ENCODE measurements around the gene SLC4A2. TPM values are rescaled to one million over a fixed set of nuclear protein-coding genes. Genes with fewer than 3 reads are reported as not detected.

The SLC4A2 gene
- total RNA-seq, 2 donors from 2014 or later, result 76.7 to 97.4 TPM

DNA sequence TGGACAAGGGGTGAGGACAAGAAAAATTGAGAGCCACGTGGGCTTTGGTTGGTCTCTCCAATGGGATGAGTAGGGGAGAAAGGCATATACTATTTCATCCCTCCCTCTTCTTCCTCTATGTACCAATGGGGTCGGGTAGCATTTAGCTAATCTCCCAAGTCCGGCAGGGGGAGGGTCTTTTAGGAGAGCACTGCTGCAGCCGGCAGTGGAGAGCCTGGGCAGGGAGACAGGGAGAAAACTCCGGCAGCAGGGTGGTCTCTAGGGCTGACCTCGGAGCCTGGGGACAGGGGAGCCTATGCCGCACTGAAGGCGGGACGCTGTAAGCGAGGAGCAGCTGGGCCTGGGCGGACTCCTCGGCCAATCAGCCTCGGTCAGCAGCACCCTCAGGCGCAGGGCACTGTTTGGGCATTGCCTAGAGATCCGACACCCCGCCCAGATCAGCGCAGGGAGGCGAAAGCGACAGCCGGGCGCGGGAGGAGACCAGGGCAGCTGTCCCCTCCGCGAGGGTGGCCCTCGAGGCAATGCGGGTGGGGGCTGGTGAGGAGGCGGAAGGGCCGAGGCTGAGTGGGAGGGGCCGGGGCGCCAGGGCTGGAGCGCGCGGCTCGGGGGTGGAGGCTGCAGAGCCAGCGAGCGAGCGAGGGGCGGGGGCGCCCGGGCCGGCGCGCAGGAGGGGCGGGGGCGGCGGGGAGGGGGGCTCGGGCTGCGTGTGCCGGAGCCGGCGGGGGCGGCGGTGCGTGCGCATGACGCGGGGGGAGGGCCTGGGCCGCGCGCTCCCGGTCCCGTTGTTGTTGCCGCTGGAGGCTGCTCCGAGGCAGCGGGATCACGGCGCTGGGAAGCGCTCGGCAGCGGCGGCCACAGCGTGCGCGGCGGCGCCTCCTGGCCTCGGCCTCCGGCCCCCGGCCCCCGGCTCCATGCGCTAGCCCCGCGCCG is 26.6 kb downstream of the SLC4A2 start, which contains the start of gene AGAP3:
Gene AGAP3 (plus strand): TSS at position 785 of the 930 bp plus-strand sequence. CDS start 267 bp downstream, outside the sequence.
- peak; percentile 60 for ATAC-seq
- DNase-seq, result peak; percentile 91
- intact Hi-C loops (cut with DNase I, micrococcal nuclease), result no loop called here

DNA sequence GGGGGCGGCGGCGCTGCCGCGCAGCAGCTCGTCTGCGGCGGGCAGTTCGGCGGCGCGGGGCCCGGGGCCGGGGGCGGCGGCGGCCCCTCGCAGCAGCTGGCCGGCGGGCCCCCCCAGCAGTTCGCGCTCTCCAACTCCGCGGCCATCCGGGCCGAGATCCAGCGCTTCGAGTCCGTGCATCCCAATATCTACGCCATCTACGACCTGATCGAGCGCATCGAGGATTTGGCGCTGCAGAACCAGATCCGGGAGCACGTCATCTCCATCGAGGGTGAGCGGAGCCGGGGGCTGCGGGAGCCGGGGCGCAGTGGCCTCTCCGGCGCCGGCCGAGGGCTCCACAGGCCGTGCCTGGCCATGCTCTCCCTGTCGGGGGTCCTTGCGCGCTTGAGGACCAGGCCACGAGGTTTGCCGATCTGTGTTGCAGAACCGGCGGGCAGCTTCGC is 27.4 kb downstream of the SLC4A2 start:
- ATAC-seq, result no peak
- intact Hi-C loops (cut with DNase I, micrococcal nuclease), result no loop called here
- peak in 1 of 2 donors; percentile 48 for DNase-seq

- ATAC-seq, result peak; percentile 59
- DNase-seq, result peak; percentile 71 to 73
- intact Hi-C loops (cut with DNase I, micrococcal nuclease), result no loop called here
Measured at GRCh38 chr7:151087245-151088018, 28.0 kb downstream of the SLC4A2 start.

- intact Hi-C loops (cut with DNase I, micrococcal nuclease), result no loop called here
- DNase-seq, result no peak
Measured at GRCh38 chr7:151088019-151088855, 28.8 kb downstream of the SLC4A2 start.

GRCh38 chr7:151088856-151089699 is 29.7 kb downstream of the SLC4A2 start:
- DNase-seq (peak; percentile 53 to 74), ATAC-seq (no peak)
- intact Hi-C loops (cut with DNase I, micrococcal nuclease), result no loop called here

More at GRCh38 chr7:151088019-151088855, 28.8 kb downstream of the SLC4A2 start:
- ATAC-seq, result no peak

- no peak for DNase-seq
- no peak for ATAC-seq
- intact Hi-C loops (cut with DNase I, micrococcal nuclease), result no loop called here
Measured at GRCh38 chr7:151089893-151090730, 30.7 kb downstream of the SLC4A2 start.

DNA sequence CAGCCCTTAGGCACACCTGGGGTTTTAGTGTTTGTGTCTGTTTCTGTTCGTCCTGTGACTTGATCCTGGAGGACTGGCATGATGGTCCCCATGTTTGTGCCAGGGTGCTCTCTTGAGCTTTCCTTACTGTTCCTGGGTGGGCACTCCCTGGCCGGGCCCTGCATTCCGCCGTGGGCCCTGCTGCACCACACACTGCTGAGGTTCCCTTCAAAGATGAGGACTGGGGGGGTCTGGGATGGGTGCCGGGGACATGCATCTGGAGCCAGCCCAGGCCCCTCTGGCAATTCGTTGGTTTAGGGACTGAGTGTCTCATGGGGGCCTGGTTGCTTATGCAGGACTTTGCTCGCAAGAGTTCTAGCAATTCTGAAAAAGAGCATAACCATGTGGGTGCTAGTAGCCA is 31.6 kb downstream of the SLC4A2 start:
- intact Hi-C loops (cut with DNase I, micrococcal nuclease), result no loop called here
- DNase-seq, result no peak
- no peak for ATAC-seq

- ATAC-seq, result peak; percentile 60
- intact Hi-C loops (cut with DNase I, micrococcal nuclease), result no loop called here
- DNase-seq, result peak; percentile 72 to 78
Measured at GRCh38 chr7:151091431-151091830, 32.0 kb downstream of the SLC4A2 start.

- ATAC-seq (no peak), DNase-seq (no peak)
- intact Hi-C loops (cut with DNase I, micrococcal nuclease), result no loop called here
Measured at GRCh38 chr7:151091988-151092387, 32.6 kb downstream of the SLC4A2 start.

DNA sequence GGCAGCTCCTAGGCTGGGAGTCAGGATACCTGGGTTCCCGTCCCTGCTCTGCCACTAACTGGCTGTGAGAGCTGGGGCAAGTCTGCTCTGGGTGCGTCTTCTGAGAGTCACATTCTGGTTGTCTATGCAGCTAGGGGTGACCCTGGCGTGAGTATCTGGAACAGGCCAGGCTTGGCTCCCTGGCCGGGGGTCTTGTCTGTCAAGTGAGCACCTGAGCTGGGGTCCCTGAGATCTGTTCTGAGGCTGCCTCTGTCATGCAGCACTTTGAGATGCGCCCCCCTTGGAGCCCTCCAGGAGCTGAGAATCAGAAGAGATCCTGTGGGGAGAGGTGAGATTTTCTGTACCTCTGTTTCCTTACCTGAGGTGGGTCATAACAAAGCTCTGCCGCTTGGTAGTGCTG is 34.4 kb downstream of the SLC4A2 start:
- intact Hi-C loops (cut with DNase I, micrococcal nuclease), result no loop called here
- DNase-seq (no peak), ATAC-seq (no peak)

DNA sequence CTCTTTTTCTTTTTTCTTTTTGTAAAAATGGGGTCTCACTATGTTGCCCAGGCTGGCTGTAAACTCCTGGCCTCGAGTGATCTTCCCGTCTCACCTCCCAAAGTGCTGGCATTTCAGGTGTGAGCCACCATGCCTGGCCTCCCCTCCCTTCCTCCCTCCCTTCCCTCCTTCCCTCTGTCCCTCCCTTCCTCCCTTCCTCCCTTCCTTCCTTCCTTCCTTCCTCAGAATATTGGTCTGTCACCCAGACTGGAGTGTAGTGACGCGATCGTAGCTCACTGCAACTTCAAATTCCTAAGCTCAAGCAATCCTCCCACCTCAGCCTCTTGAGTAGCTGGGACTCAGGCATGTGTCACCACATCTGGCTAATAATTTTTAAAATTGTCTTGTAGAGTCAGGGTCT is 35.3 kb downstream of the SLC4A2 start:
- no peak for DNase-seq
- ATAC-seq, result no peak
- intact Hi-C loops (cut with DNase I, micrococcal nuclease), result no loop called here

- intact Hi-C loops (cut with DNase I, micrococcal nuclease), result no loop called here
- DNase-seq, result no peak
- ATAC-seq, result no peak
Measured at GRCh38 chr7:151095123-151095797, 35.9 kb downstream of the SLC4A2 start.

DNA sequence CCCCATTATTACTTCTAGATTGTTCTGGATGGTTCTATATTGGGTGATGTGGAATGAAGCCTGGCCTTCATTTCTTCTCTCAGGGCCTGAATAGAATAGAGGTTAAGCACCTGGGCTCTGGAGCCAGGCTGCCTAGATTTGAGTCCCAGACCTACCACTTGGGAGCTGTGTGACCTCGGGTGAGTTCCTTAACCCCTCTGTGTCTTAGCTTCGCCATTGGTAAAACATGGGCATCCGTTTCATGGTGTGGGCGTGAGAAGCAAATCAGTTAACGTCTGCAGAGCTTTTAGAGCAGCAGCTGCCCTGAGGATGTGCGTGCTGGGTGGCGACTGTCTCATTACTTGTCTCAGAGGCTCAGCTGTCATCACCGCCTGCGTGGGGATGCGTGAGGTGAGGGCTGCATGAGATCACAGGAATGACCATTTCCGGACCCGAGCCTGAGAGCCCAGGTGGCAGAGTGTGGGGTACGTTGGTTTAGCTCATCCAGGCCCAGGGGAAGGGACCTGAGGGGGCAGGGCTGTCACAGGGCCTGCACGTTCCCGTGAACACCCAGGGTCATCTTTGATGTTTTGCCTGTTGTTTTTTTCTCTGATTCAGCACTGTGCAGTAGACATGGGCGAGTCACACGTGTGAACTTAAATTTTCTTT is 36.6 kb downstream of the SLC4A2 start:
- DNase-seq, result no peak
- no peak for ATAC-seq
- intact Hi-C loops (cut with DNase I, micrococcal nuclease), result no loop called here

GRCh38 chr7:151099486-151100211 is 40.3 kb downstream of the SLC4A2 start:
- DNase-seq, result no peak
- intact Hi-C loops (cut with DNase I, micrococcal nuclease), result no loop called here
- no peak for ATAC-seq

GRCh38 chr7:151100921-151101320 is 41.5 kb downstream of the SLC4A2 start:
- intact Hi-C loops (cut with DNase I, micrococcal nuclease), result no loop called here
- no peak for DNase-seq

More at GRCh38 chr7:151100921-151101320, 41.5 kb downstream of the SLC4A2 start:
- no peak for ATAC-seq

Measured in left colon (tissue), 2 donors.